Astrocyte (in vitro differentiated cells and primary cell): ENCODE results near the gene DDR1. TPM values are rescaled to one million over a fixed set of nuclear protein-coding genes. Genes with fewer than 3 reads are reported as not detected.
"Not testable (repeated sequence)": the region's sequence is repeated elsewhere in the genome, so short reads cannot be mapped to it uniquely, and the experiment has no call there.

ENCODE experiments used
- DNase-seq: peaks from one replicate; pipeline ENCODE4 v3.0.0-alpha.2; 2010; ENCODE audit warnings: low read depth
- FAIRE-seq: peaks from 2 replicates; lab custom pipeline; 2011; peaks lifted over from hg19 to GRCh38; lab: Jason Lieb, UNC
- H2AFZ ChIP-seq: 2 replicates; pipeline ENCODE4 v1.6.0; 2012; ENCODE audit warnings: low read depth, low read length, inconsistent platforms
- H3K27ac ChIP-seq: 2 replicates; pipeline ENCODE4 v1.5.1; 2011; ENCODE audit warnings: low read depth, low read length, inconsistent platforms
- H3K27me3 ChIP-seq: 2 replicates; pipeline ENCODE4 v1.6.0; 2011; ENCODE audit warnings: low read length, inconsistent platforms; ENCODE audit not compliant: insufficient read depth
- H3K36me3 ChIP-seq: 2 replicates; pipeline ENCODE4 v1.5.1; 2011; ENCODE audit warnings: low read length, inconsistent platforms; ENCODE audit not compliant: insufficient read depth
- H3K4me1 ChIP-seq: 2 replicates; pipeline ENCODE4 v1.5.1; 2011; ENCODE audit warnings: low read length, inconsistent platforms; ENCODE audit not compliant: insufficient read depth
- H3K4me2 ChIP-seq: 2 replicates; pipeline ENCODE4 v1.6.0; 2012; ENCODE audit warnings: low read length, inconsistent platforms
- H3K4me3 ChIP-seq: 2 replicates; pipeline ENCODE4 v1.5.1; 2011; ENCODE audit warnings: low read depth, mild to moderate bottlenecking, low read length, inconsistent platforms; ENCODE audit not compliant: insufficient read depth
- H3K79me2 ChIP-seq: 2 replicates; pipeline ENCODE4 v1.6.0; 2012; ENCODE audit warnings: mild to moderate bottlenecking, low read length, inconsistent platforms; ENCODE audit not compliant: insufficient read depth
- H3K9ac ChIP-seq: 2 replicates; pipeline ENCODE4 v1.6.0; 2012; ENCODE audit warnings: mild to moderate bottlenecking, low read length, inconsistent platforms
- H3K9me3 ChIP-seq: 2 replicates; pipeline ENCODE4 v1.5.1; 2012; ENCODE audit warnings: low read depth, mild to moderate bottlenecking, low read length, inconsistent platforms; ENCODE audit not compliant: insufficient read depth
- H4K20me1 ChIP-seq: 2 replicates; pipeline ENCODE4 v1.6.0; 2012; ENCODE audit warnings: low read length, inconsistent platforms; ENCODE audit not compliant: insufficient read depth
- H3K27ac Mint-ChIP-seq: one replicate; pipeline ENCODE4 v1.8.0; 2021; ENCODE audit warnings: mild to moderate bottlenecking, mixed read lengths; ENCODE audit not compliant: unreplicated experiment
- H3K27me3 Mint-ChIP-seq: one replicate; pipeline ENCODE4 v1.8.0; 2021; ENCODE audit warnings: low read depth, mixed read lengths; ENCODE audit not compliant: unreplicated experiment
- H3K36me3 Mint-ChIP-seq: one replicate; pipeline ENCODE4 v1.8.0; 2021; ENCODE audit warnings: low read depth, mixed read lengths; ENCODE audit not compliant: unreplicated experiment
- H3K4me1 Mint-ChIP-seq: one replicate; pipeline ENCODE4 v1.8.0; 2021; ENCODE audit warnings: low read depth, mixed read lengths; ENCODE audit not compliant: unreplicated experiment
- H3K4me3 Mint-ChIP-seq: one replicate; pipeline ENCODE4 v1.8.0; 2021; ENCODE audit warnings: mild to moderate bottlenecking, moderate library complexity, mixed read lengths; ENCODE audit not compliant: unreplicated experiment
- H3K9me3 Mint-ChIP-seq: one replicate; pipeline ENCODE4 v1.8.0; 2021; ENCODE audit warnings: mild to moderate bottlenecking, mixed read lengths; ENCODE audit not compliant: unreplicated experiment
- EZH2 ChIP-seq: IDR thresholded peaks from 2 replicates; pipeline ENCODE4 v1.6.1; 2012; ENCODE audit warnings: mild to moderate bottlenecking, low read length, inconsistent platforms; ENCODE audit not compliant: insufficient read depth
- total RNA-seq: library from RNA; stranded (reverse); gene quantifications from 2 replicates; pipeline ENCODE4 v1.2.1, GENCODE V29; 2021
- TF ChIP-seq, protein P1 (sequence below): IDR thresholded peaks from 2 replicates; pipeline ENCODE4 v1.5.1; 2011; ENCODE audit warnings: low read depth, mild to moderate bottlenecking, inconsistent platforms, low read length, moderate library complexity; ENCODE audit not compliant: insufficient read depth

DDR1 gene
- total RNA-seq, 1 donor from 2014 or later, result 144 TPM

DNA sequence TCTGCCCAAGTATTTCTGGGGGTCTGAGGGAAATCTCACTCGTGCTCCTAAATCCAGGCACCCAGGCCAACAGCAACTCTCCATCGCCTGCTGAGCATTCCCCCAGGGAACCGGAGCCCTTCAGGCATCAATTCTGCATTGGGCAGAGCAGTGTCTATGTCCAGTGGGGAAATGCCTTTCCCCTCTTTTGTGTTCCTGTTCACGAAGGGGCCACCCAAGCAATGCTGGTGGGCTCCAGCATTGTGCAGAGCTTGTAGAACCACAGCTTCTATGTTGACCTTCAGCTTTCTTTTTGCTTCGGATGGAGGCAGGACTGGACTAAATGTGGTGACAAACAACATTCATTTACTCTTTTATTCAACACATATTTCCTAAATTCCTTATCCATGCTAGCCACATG is 27.2 kb upstream of the DDR1 start:
- H2AFZ ChIP-seq, result no peak overlapping the region
- H3K4me2 ChIP-seq, result no peak overlapping the region
- Mint-ChIP-seq H3K27ac (no peak overlapping the region), H3K36me3 (peaks cover 2% of the 10 kb centered on the region), H3K9me3 (peaks cover 17% of the 10 kb centered on the region), H3K27me3 (peaks cover 12% of the 10 kb centered on the region), H3K4me1 (no peaks in the 10 kb centered on the region), H3K4me3 (no peak overlapping the region)
- H3K4me3 ChIP-seq, result no peak overlapping the region
- no peak for FAIRE-seq
- peaks cover 12% of the 10 kb centered on the region for H3K27me3 ChIP-seq
- no peaks in the 10 kb centered on the region for H3K36me3 ChIP-seq
- no peak overlapping the region for H3K27ac ChIP-seq
- peaks cover 8% of the 10 kb centered on the region for H3K9me3 ChIP-seq
- H3K4me1 ChIP-seq, result no peaks in the 10 kb centered on the region
- H3K9ac ChIP-seq, result no peak overlapping the region
- DNase-seq, result no peak
- H4K20me1 ChIP-seq, result no peaks in the 10 kb centered on the region
- TF ChIP-seq, protein P1, sequence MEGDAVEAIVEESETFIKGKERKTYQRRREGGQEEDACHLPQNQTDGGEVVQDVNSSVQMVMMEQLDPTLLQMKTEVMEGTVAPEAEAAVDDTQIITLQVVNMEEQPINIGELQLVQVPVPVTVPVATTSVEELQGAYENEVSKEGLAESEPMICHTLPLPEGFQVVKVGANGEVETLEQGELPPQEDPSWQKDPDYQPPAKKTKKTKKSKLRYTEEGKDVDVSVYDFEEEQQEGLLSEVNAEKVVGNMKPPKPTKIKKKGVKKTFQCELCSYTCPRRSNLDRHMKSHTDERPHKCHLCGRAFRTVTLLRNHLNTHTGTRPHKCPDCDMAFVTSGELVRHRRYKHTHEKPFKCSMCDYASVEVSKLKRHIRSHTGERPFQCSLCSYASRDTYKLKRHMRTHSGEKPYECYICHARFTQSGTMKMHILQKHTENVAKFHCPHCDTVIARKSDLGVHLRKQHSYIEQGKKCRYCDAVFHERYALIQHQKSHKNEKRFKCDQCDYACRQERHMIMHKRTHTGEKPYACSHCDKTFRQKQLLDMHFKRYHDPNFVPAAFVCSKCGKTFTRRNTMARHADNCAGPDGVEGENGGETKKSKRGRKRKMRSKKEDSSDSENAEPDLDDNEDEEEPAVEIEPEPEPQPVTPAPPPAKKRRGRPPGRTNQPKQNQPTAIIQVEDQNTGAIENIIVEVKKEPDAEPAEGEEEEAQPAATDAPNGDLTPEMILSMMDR, result no peak
- no peak for TF ChIP-seq EZH2
- H3K79me2 ChIP-seq, result no peaks in the 10 kb centered on the region

DNA sequence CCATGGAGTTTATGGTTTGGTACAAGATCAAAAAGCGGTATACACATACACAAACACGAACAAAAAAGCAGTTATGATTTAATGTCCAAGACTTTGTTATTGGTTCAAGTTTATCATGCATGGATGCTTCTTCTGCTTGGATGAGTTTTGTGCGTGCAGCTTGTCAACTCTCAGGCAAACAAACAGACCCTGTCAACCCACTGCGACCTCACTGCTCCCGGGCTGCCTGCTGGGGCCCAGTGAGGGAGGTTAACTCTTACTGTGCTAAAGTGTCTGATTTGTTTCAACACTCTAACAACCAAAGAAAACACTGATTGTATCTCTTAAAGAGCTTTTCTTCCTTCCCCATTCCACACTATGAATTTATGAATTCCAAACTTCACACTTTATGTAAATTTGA is 26.8 kb upstream of the DDR1 start:
- Mint-ChIP-seq H3K4me1 (no peaks in the 10 kb centered on the region), H3K9me3 (peaks cover 13% of the 10 kb centered on the region)
- TF ChIP-seq, protein P1, result no peak
- TF ChIP-seq EZH2, result no peak

DNA sequence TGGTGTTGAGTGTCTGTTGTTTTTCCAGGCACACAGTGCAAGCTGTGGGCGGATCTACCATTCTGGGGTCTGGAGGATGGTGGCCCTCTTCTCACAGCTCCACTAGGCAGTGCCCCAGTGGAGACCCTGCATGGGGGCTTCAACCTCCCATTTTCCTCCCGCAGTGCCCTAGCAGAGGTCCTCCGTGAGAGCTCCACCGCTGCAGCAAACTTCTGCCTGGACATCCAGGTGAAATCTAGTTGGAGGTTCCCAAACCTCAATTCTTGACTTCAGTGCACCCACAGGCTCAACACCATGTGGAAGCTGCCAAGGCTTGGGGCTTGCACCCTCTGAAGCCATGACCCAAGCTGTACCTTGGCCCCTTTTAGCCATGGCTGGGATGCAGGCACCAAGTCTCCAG is 24.6 kb upstream of the DDR1 start:
- H3K27ac Mint-ChIP-seq, H3K4me3 ChIP-seq, H3K27ac ChIP-seq: not testable (repeated sequence)

More for the DNA sequence above, 26.8 kb upstream of the DDR1 start:
- FAIRE-seq, result no peak
- Histone ChIP-seq H3K36me3 (no peaks in the 10 kb centered on the region), H3K4me2 (no peak overlapping the region), H3K27me3 (peaks cover 12% of the 10 kb centered on the region), H2AFZ (no peak overlapping the region), H3K9ac (no peak overlapping the region), H4K20me1 (no peaks in the 10 kb centered on the region), H3K27ac (no peak overlapping the region), H3K4me3 (no peak overlapping the region), H3K9me3 (peaks cover 8% of the 10 kb centered on the region), H3K4me1 (no peaks in the 10 kb centered on the region), H3K79me2 (no peaks in the 10 kb centered on the region)
- no peak for DNase-seq
- Mint-ChIP-seq H3K27me3 (peaks cover 15% of the 10 kb centered on the region), H3K27ac (no peak overlapping the region), H3K4me3 (no peak overlapping the region), H3K36me3 (peaks cover 2% of the 10 kb centered on the region)

More for the DNA sequence above, 24.6 kb upstream of the DDR1 start:
- H3K4me1 ChIP-seq, DNase-seq, H3K4me1 Mint-ChIP-seq, H3K36me3 ChIP-seq, H3K9me3 ChIP-seq, H3K4me3 Mint-ChIP-seq, H3K4me2 ChIP-seq, H3K36me3 Mint-ChIP-seq, FAIRE-seq, H3K9ac ChIP-seq, H3K79me2 ChIP-seq, H2AFZ ChIP-seq, H4K20me1 ChIP-seq: not testable (repeated sequence)
- Mint-ChIP-seq H3K9me3 (peaks cover 13% of the 10 kb centered on the region), H3K27me3 (peaks cover 28% of the 10 kb centered on the region)
- peaks cover 12% of the 10 kb centered on the region for H3K27me3 ChIP-seq
